ENCODE measurements around the gene PCDHGA10. TPM values are rescaled to one million over a fixed set of nuclear protein-coding genes. Genes with fewer than 3 reads are reported as not detected.
"Not testable (repeated sequence)": the region's sequence is repeated elsewhere in the genome, so short reads cannot be mapped to it uniquely, and the experiment has no call there.

PCDHGA10 gene
- total RNA-seq, 1 experiment from 2014 or later: 0.35 TPM

DNA sequence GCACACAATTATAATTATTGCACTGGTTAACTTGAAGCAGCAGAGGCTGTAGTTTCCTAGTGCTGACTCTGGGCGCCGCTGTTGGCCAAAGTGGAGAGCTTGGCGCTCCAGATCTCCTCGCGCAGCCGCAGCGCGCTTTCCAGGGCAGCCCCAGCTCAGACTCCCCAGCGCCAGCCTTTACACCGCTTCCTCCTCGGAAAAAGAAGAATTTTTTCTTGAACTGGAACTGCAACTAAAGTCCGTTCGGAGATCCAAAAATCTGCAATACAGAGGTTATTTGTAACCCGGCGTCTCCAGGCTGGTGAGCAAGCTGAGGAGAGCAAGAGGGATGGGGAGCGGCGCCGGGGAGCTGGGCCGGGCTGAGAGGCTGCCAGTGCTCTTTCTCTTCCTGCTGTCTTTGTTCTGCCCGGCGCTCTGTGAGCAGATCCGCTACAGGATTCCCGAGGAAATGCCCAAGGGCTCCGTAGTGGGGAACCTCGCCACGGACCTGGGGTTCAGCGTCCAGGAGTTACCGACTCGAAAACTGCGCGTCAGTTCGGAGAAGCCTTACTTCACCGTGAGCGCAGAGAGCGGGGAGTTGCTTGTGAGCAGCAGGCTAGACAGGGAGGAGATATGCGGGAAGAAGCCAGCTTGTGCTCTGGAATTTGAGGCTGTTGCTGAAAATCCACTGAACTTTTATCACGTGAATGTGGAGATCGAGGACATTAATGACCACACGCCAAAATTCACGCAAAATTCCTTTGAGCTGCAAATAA, 25.1 kb upstream of the PCDHGA10 start, which contains the start of gene PCDHGB4:
PCDHGB4 (plus strand) TSS at position 142 of the 755 bp plus-strand sequence; CDS start at position 329, 187 bp downstream.
- H3K4me3 ChIP-seq (ENCODE audit: insufficient read depth, low read depth, low read length): peak within 1 kb of the TSS; percentile 41; the same call in 1 of the 2 replicates
- H3K36me3 ChIP-seq (replicated peaks; ENCODE audit: control insufficient read depth, insufficient read depth, low read length); H3K27me3 ChIP-seq (ENCODE audit: control insufficient read depth, insufficient read depth, low read length): not testable (repeated sequence)
- DNase-seq: peak; percentile 50

DNA sequence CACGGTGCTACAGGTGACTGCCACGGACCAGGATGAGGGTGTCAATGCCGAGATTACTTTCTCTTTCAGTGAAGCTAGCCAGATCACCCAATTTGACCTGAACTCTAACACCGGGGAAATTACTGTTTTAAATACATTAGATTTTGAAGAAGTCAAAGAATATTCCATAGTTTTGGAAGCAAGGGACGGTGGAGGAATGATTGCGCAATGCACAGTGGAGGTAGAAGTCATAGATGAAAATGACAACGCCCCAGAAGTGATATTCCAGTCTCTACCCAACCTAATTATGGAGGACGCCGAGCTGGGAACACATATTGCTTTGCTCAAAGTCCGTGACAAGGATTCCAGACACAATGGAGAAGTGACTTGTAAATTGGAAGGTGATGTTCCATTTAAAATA, 24.1 kb upstream of the PCDHGA10 start:
- DNase-seq: no peak
- no peaks in the 10 kb centered on the region for H3K27me3 ChIP-seq (ENCODE audit: control insufficient read depth, insufficient read depth, low read length)
- no peak overlapping the region for H3K4me3 ChIP-seq (ENCODE audit: insufficient read depth, low read depth, low read length)
- H3K36me3 ChIP-seq (replicated peaks; ENCODE audit: control insufficient read depth, insufficient read depth, low read length): no peaks in the 10 kb centered on the region

DNA sequence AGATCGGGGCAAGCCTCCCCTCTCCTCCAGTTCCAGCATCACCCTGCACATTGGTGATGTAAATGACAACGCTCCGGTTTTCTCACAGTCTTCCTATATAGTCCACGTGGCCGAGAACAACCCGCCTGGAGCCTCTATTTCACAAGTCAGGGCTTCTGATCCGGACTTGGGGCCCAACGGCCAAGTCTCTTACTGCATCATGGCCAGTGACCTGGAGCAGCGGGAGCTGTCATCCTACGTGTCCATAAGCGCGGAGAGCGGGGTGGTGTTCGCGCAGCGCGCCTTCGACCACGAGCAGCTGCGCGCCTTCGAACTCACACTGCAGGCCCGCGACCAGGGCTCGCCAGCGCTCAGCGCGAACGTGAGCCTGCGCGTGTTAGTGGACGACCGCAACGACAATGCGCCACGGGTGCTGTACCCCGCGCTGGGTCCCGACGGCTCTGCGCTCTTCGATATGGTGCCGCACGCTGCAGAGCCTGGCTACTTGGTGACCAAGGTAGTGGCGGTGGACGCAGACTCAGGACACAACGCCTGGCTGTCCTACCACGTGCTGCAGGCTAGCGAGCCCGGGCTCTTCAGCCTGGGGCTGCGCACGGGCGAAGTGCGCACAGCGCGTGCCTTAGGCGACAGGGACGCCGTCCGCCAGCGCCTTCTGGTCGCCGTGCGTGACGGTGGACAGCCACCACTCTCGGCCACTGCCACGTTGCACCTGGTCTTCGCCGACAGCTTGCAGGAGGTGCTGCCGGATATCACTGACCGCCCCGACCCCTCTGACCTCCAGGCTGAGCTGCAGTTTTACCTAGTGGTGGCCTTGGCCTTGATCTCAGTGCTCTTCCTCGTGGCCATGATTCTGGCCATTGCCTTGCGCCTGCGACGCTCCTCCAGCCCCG, 23.4 kb upstream of the PCDHGA10 start:
- H3K36me3 ChIP-seq (replicated peaks; ENCODE audit: control insufficient read depth, insufficient read depth, low read length): no peaks in the 10 kb centered on the region
- no peaks in the 10 kb centered on the region for H3K27me3 ChIP-seq (ENCODE audit: control insufficient read depth, insufficient read depth, low read length)
- H3K4me3 ChIP-seq (ENCODE audit: insufficient read depth, low read depth, low read length): no peak overlapping the region
- DNase-seq: no peak

DNA sequence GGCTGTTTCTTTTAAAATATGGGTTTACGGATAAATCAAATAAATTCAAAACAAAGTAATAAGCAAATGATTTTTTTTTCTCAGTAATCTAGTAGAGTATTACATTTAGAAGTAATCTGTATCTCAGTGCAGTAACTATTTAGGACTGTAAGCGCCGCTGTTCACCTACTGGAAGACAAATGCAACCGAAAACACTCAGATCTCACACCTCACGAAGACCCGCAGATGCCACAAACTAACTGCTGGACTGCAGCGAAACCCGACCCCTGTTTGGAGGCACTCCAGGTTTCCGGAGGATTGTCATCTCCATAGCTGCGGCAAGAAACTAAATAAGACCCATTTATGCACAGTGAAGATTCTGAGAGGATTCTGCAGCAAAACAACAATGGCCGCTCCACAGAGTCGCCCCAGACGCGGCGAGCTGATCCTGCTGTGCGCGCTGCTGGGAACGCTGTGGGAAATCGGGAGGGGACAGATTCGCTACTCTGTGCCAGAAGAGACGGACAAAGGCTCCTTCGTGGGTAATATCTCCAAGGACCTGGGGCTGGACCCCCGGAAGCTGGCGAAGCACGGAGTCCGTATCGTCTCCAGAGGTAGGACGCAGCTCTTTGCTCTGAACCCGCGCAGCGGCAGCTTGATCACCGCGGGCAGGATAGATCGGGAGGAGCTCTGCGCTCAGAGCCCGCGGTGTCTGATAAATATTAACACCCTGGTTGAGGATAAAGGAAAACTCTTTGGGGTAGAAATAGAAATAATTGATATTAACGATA, 20.2 kb upstream of the PCDHGA10 start, which contains the start of gene PCDHGA8:
PCDHGA8 (plus strand) TSS at position 205 of the 770 bp plus-strand sequence; CDS start at position 386, 181 bp downstream.
- Histone ChIP-seq H3K4me3 (ENCODE audit: insufficient read depth, low read depth, low read length) (no peak within 1 kb of the TSS), H3K36me3 (replicated peaks; ENCODE audit: control insufficient read depth, insufficient read depth, low read length) (no peaks in the 10 kb centered on the region), H3K27me3 (ENCODE audit: control insufficient read depth, insufficient read depth, low read length) (no peaks in the 10 kb centered on the region)
- no peak for DNase-seq

DNA sequence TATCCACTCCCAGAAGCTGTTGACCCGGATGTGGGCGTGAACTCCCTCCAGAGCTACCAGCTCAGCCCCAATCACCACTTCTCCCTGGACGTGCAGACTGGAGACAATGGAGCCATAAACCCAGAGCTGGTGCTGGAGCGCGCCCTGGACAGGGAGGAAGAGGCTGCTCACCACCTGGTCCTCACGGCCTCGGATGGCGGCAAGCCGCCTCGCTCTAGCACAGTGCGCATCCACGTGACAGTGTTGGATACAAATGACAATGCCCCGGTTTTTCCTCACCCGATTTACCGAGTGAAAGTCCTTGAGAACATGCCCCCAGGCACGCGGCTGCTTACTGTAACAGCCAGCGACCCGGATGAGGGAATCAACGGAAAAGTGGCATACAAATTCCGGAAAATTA, 19.5 kb upstream of the PCDHGA10 start:
- DNase-seq: no peak
- Histone ChIP-seq H3K36me3 (replicated peaks; ENCODE audit: control insufficient read depth, insufficient read depth, low read length) (no peaks in the 10 kb centered on the region), H3K27me3 (ENCODE audit: control insufficient read depth, insufficient read depth, low read length) (no peaks in the 10 kb centered on the region), H3K4me3 (ENCODE audit: insufficient read depth, low read depth, low read length) (no peak overlapping the region)

DNA sequence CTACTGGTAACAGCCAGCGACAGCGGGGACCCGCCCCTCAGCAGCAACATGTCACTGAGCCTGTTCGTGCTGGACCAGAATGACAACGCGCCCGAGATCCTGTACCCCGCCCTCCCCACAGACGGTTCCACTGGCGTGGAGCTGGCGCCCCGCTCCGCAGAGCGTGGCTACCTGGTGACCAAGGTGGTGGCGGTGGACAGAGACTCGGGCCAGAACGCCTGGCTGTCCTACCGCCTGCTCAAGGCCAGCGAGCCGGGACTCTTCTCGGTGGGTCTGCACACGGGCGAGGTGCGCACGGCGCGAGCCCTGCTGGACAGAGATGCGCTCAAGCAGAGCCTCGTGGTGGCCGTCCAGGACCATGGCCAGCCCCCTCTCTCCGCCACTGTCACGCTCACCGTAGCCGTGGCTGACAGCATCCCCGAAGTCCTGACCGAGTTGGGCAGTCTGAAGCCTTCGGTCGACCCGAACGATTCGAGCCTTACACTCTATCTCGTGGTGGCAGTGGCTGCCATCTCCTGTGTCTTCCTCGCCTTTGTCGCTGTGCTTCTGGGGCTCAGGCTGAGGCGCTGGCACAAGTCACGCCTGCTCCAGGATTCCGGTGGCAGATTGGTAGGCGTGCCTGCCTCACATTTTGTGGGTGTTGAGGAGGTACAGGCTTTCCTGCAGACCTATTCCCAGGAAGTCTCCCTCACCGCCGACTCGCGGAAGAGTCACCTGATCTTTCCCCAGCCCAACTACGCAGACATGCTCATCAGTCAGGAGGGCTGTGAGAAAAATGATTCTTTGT, 18.2 kb upstream of the PCDHGA10 start:
- not testable (repeated sequence) for DNase-seq; H3K27me3 ChIP-seq (ENCODE audit: control insufficient read depth, insufficient read depth, low read length); H3K36me3 ChIP-seq (replicated peaks; ENCODE audit: control insufficient read depth, insufficient read depth, low read length); H3K4me3 ChIP-seq (ENCODE audit: insufficient read depth, low read depth, low read length)

DNA sequence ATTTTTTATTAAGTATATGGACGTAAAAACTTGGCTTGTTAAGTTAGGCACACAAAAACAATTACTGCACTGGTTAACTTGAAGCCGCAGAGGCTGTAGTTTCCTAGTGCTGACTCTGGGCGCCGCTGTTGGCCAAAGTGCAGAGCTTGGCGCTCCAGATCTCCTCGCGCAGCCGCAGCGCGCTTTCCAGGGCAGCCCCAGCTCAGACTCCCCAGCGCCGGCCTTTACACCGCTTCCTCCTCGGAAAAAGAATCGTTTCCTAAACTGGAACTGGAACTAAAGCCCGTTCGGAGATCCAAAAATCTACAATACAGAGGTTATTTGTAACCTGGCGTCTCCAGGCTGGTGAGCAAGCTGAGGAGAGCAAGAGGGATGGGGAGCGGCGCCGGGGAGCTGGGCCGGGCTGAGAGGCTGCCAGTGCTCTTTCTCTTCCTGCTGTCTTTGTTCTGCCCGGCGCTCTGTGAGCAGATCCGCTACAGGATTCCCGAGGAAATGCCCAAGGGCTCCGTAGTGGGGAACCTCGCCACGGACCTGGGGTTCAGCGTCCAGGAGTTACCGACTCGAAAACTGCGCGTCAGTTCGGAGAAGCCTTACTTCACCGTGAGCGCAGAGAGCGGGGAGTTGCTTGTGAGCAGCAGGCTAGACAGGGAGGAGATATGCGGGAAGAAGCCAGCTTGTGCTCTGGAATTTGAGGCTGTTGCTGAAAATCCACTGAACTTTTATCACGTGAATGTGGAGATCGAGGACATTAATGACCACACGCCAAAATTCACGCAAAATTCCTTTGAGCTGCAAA, 14.8 kb upstream of the PCDHGA10 start, which contains the start of gene PCDHGB5:
PCDHGB5 (plus strand) TSS at position 192 of the 796 bp plus-strand sequence; CDS start at position 373, 181 bp downstream.
- not testable (repeated sequence) for H3K4me3 ChIP-seq (ENCODE audit: insufficient read depth, low read depth, low read length); H3K36me3 ChIP-seq (replicated peaks; ENCODE audit: control insufficient read depth, insufficient read depth, low read length); H3K27me3 ChIP-seq (ENCODE audit: control insufficient read depth, insufficient read depth, low read length)
- peak; percentile 41 for DNase-seq

DNA sequence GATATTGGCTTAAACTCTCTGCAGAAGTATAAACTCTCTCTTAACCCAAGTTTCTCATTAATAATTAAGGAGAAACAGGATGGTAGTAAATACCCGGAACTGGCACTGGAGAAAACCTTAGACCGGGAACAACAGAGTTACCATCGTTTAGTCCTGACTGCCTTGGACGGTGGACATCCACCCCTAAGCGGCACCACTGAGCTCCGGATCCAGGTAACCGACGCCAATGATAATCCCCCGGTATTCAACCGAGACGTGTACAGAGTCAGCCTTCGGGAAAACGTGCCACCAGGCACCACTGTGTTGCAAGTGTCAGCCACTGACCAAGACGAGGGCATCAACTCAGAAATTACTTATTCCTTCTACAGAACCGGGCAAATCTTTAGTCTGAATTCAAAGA, 14.2 kb upstream of the PCDHGA10 start:
- Histone ChIP-seq H3K36me3 (replicated peaks; ENCODE audit: control insufficient read depth, insufficient read depth, low read length) (no peaks in the 10 kb centered on the region), H3K4me3 (ENCODE audit: insufficient read depth, low read depth, low read length) (no peak overlapping the region), H3K27me3 (ENCODE audit: control insufficient read depth, insufficient read depth, low read length) (no peaks in the 10 kb centered on the region)
- DNase-seq: peak; percentile 28

DNA sequence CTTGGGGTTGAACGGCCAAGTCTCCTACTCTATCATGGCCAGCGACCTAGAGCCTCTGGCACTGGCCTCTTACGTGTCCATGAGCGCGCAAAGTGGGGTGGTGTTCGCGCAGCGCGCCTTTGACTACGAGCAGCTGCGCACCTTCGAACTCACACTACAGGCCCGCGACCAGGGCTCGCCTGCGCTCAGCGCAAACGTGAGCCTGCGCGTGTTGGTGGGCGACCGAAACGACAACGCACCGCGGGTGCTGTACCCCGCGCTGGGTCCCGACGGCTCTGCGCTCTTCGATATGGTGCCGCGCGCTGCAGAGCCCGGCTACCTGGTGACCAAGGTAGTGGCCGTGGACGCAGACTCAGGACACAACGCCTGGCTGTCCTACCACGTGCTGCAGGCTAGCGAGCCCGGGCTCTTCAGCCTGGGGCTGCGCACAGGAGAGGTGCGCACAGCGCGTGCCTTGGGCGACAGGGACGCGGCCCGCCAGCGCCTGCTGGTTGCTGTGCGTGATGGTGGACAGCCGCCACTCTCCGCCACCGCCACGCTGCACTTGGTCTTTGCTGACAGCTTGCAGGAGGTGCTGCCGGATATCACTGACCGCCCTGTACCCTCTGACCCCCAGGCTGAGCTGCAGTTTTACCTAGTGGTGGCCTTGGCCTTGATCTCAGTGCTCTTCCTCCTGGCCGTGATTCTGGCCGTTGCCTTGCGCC, 13.1 kb upstream of the PCDHGA10 start:
- H3K4me3 ChIP-seq (ENCODE audit: insufficient read depth, low read depth, low read length): no peak overlapping the region
- no peak for DNase-seq
- no peaks in the 10 kb centered on the region for H3K27me3 ChIP-seq (ENCODE audit: control insufficient read depth, insufficient read depth, low read length)
- H3K36me3 ChIP-seq (replicated peaks; ENCODE audit: control insufficient read depth, insufficient read depth, low read length): no peaks in the 10 kb centered on the region

DNA sequence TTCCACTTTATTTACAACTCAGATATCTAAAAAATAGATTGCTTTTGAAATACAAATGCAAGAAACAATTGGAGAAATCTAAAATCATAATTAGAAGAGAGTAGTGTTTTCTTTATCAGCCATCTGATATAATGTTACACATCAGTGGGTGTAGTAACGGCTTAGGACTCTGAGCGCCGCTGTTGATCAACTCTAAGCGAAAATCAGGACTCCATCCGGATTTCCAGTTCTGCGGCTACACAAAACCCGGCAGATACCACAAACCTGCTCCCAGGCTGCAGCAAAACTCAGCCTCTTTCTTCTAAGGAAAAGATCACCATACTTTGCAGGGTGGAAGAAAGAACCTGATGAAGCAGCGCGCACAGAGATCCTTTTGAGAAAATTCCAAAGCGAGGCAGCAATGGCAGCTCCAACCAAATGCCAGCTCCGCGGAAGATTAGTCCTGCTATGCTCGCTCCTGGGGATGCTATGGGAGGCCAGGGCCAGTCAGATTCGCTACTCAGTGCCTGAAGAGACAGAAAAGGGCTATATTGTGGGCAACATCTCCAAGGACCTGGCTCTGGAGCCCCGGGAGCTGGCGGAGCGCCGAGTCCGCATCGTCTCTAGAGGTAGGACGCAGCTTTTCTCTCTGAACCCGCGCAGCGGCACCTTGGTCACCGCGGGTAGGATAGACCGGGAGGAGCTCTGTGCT, 10.1 kb upstream of the PCDHGA10 start, which contains the start of gene PCDHGA9:
PCDHGA9 (plus strand) TSS at position 226 of the 691 bp plus-strand sequence; CDS start at position 401, 175 bp downstream.
- peak; percentile 78 for DNase-seq
- no peaks in the 10 kb centered on the region for H3K27me3 ChIP-seq (ENCODE audit: control insufficient read depth, insufficient read depth, low read length)
- no peaks in the 10 kb centered on the region for H3K36me3 ChIP-seq (replicated peaks; ENCODE audit: control insufficient read depth, insufficient read depth, low read length)
- no peak within 1 kb of the TSS for H3K4me3 ChIP-seq (ENCODE audit: insufficient read depth, low read depth, low read length)

DNA sequence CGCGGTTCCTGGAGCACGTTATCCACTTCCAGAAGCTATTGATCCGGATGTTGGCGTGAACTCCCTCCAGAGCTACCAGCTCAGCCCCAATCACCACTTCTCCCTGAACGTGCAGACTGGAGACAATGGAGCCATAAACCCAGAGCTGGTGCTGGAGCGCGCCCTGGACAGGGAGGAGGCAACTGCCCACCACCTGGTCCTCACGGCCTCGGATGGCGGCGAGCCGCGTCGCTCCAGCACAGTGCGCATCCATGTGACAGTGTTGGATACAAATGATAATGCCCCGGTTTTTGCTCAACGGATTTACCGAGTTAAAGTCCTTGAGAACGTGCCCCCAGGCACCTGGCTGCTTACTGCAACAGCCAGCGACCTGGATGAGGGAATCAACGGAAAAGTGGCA, 9.4 kb upstream of the PCDHGA10 start:
- Histone ChIP-seq H3K4me3 (ENCODE audit: insufficient read depth, low read depth, low read length) (no peak overlapping the region), H3K27me3 (ENCODE audit: control insufficient read depth, insufficient read depth, low read length) (no peaks in the 10 kb centered on the region; the same call in 1 of the 2 replicates), H3K36me3 (replicated peaks; ENCODE audit: control insufficient read depth, insufficient read depth, low read length) (no peaks in the 10 kb centered on the region)
- no peak for DNase-seq
